Jurkat, Clone E6-1 (cell line): ENCODE results near the gene TIMM29. TPM values are rescaled to one million over a fixed set of nuclear protein-coding genes. Genes with fewer than 3 reads are reported as not detected.

Source experiments
- DNase-seq: peaks from one replicate; pipeline ENCODE4 v3.0.0-alpha.2; 2011; ENCODE audit warnings: low read depth, low spot score
- H3K4me3 ChIP-seq: 2 replicates; pipeline ENCODE4 v1.5.1; 2011; ENCODE audit warnings: mild to moderate bottlenecking, low read length, control low read depth, moderate library complexity
- polyA plus RNA-seq: library from polyadenylated mRNA; unstranded; fragments of >200 nt; gene quantifications from one replicate; pipeline ENCODE4 v1.2.1, GENCODE V29; 2012; ENCODE audit warnings: missing spikeins; ENCODE audit not compliant: insufficient read length, insufficient read depth

The TIMM29 gene
- polyA plus RNA-seq: 26.0 TPM

GRCh38 chr19:10928563-10929401 lies at the start of gene TIMM29, which contains the start of gene YIPF2:
TSS of gene TIMM29 (plus strand) at chr19:10928811. CDS start at chr19:10928823, 12 bp downstream.
TSS of gene YIPF2 (minus strand) at chr19:10928639. CDS start at chr19:10928410, 229 bp downstream.
- peak; percentile 98 for DNase-seq

GRCh38 chr19:10881403-10882107 lies 47.1 kb upstream of the TIMM29 start:
- H3K4me3 ChIP-seq: no peak overlapping the region
- DNase-seq: no peak

More at GRCh38 chr19:10928563-10929401, at the start of gene TIMM29, which contains the start of gene YIPF2:
- H3K4me3 ChIP-seq: peak within 1 kb of the TSS; percentile 82

GRCh38 chr19:10882108-10882457 lies 46.5 kb upstream of the TIMM29 start:
- DNase-seq: no peak
- H3K4me3 ChIP-seq: no peak overlapping the region

GRCh38 chr19:10884274-10884673 lies 44.3 kb upstream of the TIMM29 start:
- H3K4me3 ChIP-seq: no peak overlapping the region
- DNase-seq: no peak

- DNase-seq: no peak
- no peak overlapping the region for H3K4me3 ChIP-seq
These were observed 43.1 kb upstream of the TIMM29 start for GRCh38 chr19:10885201-10886169.

- no peak for DNase-seq
- no peak overlapping the region for H3K4me3 ChIP-seq
These were observed 40.8 kb upstream of the TIMM29 start for GRCh38 chr19:10887616-10888367.

- H3K4me3 ChIP-seq: no peak overlapping the region
These were observed 40.2 kb upstream of the TIMM29 start for GRCh38 chr19:10888421-10888866.

GRCh38 chr19:10889880-10890279 lies 38.7 kb upstream of the TIMM29 start:
- DNase-seq: no peak
- no peak overlapping the region for H3K4me3 ChIP-seq

More at GRCh38 chr19:10888421-10888866, 40.2 kb upstream of the TIMM29 start:
- no peak for DNase-seq

GRCh38 chr19:10891405-10892086 lies 37.1 kb upstream of the TIMM29 start:
- no peak overlapping the region for H3K4me3 ChIP-seq
- DNase-seq: no peak

- H3K4me3 ChIP-seq: no peak overlapping the region
- DNase-seq: no peak
These were observed 36.4 kb upstream of the TIMM29 start for GRCh38 chr19:10892256-10892655.

GRCh38 chr19:10894911-10895213 lies 33.7 kb upstream of the TIMM29 start:
- no peak for DNase-seq
- H3K4me3 ChIP-seq: no peak overlapping the region

- DNase-seq: no peak
These were observed 33.2 kb upstream of the TIMM29 start for GRCh38 chr19:10895363-10895762.

GRCh38 chr19:10895920-10896319 lies 32.7 kb upstream of the TIMM29 start:
- DNase-seq: no peak
- no peak overlapping the region for H3K4me3 ChIP-seq

More at GRCh38 chr19:10895363-10895762, 33.2 kb upstream of the TIMM29 start:
- H3K4me3 ChIP-seq: no peak overlapping the region

- H3K4me3 ChIP-seq: no peak overlapping the region
- DNase-seq: no peak
These were observed 31.6 kb upstream of the TIMM29 start for GRCh38 chr19:10896851-10897526.

GRCh38 chr19:10898633-10899032 lies 30.0 kb upstream of the TIMM29 start:
- no peak for DNase-seq
- H3K4me3 ChIP-seq: no peak overlapping the region

GRCh38 chr19:10899151-10899653 lies 29.4 kb upstream of the TIMM29 start:
- H3K4me3 ChIP-seq: no peak overlapping the region
- DNase-seq: no peak

GRCh38 chr19:10907925-10908324 lies 20.7 kb upstream of the TIMM29 start:
- no peak for DNase-seq
- H3K4me3 ChIP-seq: no peak overlapping the region
